GM19035 (cell line): ENCODE results near the gene KNCN.

ENCODE experiments used
- ATAC-seq: cut with Tn5 transposase; IDR thresholded peaks from one replicate; pipeline ENCODE4 v1.9.1; 2021; ENCODE audit not compliant: unreplicated experiment

The KNCN gene

DNA sequence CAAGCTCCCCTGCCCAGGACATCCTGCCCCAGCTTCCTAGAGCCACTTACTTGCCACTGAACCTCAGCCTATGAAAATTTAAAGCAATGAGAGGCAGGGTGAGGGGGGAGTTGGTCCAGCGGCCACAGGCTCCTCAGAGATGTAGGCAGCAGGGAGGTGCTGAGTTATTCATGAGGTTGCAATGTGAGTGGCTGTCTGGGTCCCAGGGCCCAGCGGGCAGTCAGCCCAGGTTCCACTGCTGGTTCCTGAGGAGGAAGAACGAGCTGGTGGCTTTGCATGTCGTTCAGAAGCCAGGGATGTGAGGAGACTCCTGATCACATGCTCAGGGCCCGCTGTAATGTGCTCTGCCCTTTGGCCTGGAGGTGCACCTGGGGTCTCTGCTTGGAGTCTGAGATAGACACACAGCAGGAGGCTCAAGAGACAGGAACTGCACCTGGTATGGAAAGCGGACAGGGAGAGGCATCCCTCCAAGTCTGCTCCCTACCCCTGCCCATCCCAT lies at the start of gene KNCN:
Gene KNCN (minus strand): TSS at position 51 of the 499 bp plus-strand sequence. CDS start 432 bp downstream, outside the sequence.
- no peak for ATAC-seq

DNA sequence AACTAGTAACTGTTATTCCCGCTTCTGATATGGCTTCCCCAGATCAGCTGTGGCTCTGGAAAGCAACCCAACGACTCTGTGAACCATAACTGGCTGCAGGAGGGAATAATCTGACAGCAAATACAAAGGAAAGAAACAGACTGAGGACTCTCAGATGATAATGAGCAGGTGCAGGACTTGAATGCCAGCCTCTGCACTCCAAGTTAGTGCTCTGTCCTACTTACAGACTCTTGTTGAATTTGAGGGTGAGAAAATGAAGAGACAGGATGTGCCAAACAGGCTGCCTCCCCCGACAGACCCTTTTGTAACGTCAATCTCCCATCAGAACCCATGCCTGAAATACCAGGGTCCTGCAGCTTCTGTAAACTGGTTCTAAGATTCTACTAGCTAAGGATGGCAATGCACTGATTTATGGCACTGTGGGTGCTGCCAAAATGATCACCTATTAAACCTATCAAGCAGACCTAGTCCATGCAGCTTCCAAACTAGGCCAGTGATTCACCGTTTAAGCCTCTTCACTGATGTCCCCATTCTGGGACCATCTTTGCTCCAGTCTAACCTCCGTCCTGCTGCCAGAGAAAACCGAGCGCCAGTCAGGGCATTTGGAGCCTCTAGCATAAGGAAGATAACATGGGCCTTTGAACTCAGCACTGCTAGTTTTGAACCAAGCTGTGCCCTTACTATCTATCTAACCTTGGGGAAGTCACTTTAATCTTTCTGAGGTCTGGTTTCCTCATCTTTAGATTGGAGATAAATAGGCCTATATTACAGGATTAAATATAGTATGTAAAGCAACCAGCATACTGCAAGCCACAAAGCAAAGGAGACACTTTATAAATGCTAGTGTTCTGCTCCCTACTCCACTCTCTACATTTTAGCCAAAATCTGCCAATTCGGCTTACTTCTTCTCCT lies 47.9 kb upstream of the KNCN start:
- no peak for ATAC-seq

DNA sequence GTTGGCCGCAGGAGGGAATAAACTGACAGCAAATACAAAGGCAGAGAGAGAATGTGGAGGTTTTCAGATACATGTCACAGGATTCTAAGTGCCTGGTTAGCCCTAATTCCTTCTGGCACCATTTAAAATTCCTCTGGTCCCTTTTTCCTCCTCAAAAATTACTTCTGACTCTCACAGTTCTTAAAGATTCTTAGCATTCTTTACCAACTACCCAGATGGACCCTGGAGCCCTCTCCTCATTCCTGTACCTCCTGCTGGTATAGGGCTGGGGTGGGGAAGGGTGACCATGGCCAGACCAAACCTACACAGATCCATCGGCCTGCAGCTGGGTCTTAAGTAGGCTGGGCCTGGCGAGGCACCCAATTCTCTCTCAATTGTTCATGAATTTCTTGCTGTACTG lies 45.4 kb upstream of the KNCN start:
- ATAC-seq = no peak

DNA sequence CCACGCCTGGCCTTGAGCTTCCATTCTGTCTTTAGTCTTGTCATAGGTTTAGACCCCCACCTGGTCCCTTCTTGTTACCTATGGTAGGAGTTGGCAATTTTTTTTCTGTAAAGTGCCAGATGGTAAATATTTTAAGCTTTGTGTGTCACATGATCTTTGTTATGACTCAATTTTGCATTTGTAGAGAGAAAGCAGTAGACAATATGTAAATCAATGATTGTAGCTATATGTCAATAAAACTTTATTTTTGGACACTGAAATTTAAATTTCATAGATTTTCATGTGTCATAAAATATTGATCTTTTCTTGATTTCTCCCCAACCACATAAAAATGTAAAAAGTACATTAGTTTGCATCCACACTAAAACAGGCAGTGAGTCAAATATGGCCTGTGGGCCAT lies 44.6 kb upstream of the KNCN start:
- ATAC-seq = no peak

DNA sequence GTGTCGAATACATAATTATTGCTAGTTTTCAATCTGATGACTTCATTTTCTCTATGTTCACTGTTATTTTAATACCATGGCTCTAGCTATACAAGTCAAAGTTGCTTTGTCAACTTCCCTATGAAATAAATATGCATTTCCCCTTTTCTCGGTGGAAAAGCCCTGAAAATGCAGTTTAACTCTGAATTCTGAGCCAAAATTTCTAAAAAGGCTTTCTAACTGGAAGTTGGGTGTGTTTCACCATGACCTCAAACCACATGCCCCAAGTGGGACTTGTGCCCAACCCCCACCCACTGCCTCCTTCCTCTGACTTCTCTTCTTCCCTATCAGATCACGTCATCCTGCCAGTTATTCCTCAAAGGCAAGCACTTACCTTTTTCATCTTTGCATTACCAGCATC lies 43.7 kb upstream of the KNCN start:
- ATAC-seq = no peak

DNA sequence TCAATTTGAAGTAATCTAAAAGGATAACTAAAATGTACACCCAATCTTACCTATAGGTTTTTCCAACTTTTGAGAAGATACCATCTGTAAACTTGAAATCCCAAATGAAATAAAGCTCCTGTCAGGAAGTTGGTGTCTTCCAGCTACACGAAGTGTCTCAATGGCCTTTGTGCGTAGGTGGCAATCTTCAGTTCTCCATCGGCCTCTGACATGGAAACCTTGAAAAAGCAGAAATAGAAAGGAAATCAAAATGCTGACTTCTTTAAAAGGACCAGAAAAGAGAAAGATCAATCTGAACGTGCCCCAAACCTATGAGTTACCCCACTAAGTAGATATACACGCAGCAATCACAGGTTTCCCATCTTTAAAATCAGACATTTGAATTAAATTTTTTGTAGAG lies 42.6 kb upstream of the KNCN start:
- no peak for ATAC-seq

DNA sequence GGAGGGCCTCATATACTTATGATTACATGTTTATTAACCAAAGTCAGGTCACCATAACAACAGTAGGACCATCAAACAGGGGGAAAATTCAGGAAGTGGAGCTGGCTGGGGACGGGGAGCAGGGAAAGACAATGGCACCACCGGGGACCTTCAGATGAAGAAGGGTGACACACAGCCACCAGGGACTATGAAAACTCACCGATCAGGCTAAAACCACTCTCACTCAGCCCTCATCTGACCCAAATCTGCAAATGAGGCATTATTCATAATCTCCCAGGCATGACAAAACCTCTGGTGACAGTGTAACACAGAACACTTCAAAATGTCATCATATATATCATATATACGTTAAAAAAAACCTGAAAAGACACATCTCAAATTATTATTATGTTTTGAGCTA lies 41.4 kb upstream of the KNCN start:
- no peak for ATAC-seq

DNA sequence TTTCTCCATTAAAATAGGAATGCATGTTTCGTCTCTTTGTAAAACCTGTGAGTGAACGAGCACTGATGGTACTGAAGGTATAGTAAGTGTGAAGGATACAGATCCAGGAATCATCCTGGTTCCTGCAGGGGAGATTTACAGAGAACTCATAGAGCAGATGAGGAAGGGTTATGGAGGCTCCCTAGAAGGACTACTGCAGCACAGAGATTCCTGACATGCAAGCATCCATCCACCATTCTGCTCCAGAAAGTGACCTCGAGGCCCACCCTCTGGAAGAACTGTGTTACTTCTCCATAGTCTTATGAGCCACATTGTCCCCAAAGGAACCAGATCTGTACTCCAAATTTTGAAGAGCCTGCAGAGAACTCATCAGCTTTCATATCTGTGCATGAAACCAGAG lies 38.1 kb upstream of the KNCN start:
- ATAC-seq = no peak

DNA sequence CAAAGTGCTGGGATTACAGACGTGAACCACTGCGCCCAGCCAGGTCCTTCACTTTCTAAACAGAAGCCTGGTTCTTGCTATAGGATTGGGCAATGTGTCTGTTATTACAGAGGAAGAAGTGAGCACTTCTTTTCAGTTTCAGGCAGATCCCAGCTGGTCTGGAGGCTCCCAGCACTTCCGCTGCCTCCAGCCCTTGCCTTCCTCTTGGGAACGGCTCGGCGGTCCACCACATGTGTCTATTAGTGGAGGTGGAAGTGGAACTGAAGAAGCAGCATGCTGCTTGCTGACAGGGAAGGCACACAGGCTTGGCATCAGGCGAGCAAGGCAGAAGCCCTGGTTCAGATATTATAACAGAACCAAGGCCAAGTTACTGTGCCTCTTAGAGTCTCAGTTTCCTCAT lies 35.6 kb upstream of the KNCN start:
- ATAC-seq = no peak

DNA sequence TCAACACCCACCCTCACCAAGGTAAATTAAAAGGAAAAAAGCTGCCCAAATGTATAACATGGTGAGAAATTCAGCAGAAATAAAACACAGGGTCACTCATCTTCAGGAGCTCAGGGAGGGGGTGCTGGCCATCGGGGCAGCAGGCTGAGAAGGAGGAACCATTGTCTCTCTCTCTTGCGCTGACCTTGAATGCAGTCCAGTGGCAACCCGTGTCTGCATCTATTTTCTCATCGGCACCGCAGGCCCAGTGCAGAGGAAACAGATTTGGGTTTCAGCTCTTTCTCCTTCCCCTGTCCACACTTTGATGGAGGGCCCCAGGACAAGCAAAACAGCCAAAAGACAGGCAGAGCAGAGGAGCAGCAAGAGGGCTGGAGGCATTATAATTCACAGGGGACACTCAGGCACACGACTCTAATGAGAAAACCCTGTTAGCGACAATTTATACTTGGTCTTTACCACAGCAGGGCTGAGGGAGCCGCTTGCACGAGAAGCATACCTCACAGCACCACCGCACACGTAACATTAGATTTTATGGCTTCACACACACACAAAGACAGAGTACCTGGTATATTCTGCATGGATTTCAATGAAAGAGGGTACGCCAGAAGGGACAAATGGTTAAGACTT lies 34.0 kb upstream of the KNCN start:
- no peak for ATAC-seq

DNA sequence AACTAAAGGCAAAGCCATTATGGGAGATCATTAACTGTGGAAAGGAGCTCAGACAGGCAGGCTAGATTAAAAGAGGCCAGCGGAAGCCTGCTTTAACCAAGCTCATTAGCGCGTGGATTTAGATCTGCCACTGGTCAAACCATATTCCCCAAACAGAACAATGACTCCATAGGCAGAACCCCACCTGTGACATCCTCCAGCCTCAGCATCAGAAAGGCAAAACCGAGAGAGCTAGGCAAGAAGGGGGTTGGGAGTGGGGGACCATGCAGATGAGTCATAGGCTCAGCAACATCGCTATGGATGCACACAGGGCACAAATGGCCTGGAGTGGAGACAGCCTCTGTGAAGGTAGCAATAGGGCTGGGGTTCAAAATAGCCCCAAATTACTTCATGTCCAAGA lies 32.0 kb upstream of the KNCN start:
- ATAC-seq = no peak

DNA sequence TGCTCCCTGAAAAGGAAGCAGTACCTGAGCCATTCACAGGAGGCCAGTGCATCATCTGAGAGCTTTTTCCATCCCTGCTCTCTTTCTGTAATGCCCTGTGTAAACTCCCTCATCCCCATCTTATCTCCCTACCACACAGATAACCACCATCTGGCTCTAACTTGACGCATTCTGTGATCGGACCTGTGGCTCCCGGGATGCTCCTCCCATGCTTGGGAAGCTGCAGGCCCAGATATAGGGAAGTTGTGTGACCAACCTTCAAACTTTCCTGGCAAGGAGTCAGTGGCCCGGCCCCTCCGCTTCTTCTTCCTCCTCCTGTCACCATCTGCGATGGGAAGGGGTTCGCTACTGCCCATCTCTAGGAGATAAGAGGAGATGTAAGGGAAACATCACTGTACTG lies 31.5 kb upstream of the KNCN start:
- ATAC-seq = no peak

DNA sequence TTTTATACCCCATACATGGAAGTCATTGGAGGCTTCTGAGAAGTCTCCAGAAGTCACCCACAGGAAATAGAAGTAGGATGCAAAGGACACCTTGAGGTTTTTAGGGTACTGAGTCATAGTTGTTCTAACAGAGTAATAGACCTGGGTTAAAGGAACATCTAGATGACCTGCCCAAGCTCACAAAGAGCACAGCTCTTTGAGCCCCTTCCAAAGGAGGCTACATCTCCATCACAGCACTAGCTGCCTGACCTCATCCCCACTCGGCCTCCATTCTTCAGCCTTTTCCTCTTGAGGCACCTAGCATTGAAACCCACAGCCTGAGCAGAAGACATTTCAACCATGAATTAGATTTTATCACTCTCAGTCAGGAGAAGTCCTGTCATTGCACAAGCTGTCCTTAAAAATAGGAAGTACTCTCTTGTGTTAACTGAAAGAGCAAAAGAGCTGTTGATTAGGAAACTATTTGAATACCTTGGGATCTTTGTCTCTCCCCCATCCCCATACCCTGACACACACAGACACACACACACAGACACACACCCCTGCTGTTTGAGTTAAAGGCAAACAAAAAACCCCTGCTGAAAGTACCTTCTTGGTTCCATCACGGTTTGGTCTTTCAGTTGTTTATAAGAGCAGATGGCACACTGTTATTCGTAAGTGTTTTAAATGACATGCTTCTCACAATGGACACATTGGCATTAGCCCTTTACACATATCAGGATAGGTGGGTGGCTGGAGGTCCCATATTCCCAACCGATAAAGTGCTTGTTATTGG lies 30.4 kb upstream of the KNCN start:
- no peak for ATAC-seq

DNA sequence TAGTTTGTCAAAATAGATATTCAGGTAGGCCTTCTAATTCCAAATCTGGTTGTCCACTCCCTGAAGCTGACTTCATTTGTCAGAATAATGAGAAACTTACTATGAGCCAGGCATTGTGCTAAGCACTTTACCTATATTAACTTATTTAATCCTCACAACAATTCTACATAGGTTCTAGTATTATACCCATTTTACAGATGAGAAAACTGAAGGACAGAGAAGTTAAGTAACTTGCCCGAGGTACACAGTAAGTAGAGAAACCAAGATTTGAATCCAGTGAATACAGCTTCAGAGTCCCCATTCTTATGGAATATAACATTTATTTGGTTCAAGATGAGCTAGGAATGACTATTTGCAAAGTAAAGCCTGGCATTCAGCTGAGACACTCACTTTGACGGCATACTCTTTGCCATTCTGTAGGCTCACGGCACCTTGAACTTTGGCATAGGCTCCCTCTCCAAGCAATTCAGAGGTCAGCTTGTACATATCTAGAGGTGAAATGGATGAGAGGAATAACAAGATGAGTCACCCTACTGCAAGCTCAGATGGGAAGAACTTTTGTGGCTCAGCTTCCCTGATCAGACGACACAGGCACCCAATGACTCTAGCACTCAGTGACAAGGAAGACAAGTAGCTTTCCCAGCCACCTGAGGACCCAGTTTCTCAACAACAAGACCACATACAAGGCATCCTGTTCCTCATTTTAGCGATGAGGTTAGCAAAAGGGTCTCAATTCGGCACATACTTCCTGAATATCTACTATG lies 28.9 kb upstream of the KNCN start:
- ATAC-seq = no peak

DNA sequence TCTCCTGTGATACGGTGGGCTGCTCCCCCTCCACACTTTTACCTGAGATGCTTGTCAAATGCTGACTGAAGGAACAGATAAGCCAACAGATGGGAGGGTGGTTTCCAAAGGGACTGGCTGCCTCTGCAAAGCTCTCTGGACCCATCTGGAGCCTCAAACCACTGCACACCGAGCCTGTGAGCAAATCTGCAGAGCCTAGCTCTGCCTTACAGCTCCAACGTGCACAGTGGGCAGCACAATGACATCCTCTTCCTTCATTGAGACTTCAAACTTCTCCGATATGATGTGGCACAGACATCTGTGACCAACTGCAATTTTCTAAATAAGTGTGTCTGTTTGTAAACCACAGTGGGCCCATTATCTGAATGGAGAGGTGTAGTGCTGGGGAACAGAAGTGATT lies 26.2 kb upstream of the KNCN start:
- ATAC-seq = no peak

DNA sequence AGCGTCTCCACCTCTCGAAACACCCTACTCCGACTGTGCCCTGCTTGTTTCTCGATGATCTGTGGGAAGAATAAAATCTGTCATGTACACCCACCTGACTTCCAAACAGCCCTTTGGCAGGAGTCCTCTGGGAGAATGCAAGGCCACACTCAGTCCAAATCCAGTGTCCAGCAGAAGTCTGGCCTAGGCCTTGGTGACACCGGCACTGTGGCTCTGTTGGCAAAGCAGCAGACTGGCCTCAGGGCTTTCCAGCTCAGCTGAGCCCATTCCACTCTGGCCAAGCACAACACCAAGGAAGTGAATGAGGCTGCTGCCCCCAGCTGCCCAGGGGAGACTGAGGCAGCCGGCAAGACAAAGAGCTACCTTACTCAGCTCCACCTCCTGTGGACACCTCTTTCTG lies 25.1 kb upstream of the KNCN start:
- no peak for ATAC-seq

DNA sequence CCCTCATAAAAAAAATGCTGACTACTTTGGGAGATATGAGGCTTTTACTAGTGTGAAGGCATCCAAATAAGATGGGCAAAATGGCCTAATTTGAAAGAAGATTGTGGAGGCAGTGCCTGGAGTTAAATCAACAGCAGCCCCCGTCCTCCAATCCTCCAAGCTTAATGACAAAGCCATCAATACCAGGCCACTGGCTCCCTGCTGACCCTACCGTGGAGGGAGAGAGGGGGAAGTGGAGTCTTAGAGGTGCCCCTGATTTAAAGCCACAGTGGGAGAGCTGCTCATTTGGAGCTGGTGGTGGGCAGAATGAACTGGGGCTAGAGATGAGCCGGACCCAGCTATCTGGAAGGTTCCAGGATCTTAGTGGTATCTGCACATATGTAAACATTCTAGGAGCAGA lies 24.3 kb upstream of the KNCN start:
- no peak for ATAC-seq

DNA sequence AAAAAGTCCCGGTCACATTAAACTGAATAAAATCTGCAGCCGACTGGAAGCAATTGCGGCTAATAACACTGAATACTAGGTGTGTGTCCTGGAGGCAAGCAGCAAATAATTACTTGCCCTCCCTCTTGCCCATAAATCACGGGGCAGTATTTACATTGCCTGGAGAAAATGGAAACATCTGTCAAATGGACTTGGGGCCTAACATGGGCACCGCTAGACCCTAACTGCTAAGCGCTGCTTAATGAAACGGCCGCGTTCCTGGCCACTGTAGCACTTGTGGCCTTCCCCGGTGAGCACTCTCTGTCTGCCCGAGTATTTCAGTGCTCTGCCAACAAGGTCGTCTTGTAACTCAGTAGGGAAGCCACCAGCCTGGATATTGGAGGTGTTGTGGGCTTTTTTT lies 23.9 kb upstream of the KNCN start:
- no peak for ATAC-seq

DNA sequence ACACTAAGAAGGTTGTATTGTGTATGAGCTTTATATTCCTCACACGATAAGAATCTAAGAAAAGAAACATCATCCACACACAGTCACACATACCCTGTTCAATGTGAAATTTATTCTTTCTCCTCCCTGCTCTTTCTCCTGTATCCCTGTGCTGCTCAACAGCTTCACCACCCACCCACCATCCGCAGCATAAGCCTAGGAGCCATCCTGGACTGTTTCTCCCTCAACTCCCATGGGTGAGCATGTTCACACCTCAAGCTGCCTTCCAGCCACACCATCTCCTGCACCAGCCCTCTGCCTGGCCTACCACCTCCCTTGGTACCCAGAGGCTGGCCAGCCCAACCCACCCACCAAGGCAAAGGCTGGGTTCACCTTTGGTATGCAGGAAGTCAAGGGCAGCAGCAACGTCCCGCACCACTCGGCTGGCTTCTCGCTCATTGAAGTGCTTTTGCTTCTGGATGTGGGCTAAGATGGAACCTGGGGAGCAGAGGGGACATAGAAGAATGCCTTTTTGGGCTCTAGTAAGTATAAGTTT lies 20.3 kb upstream of the KNCN start:
- ATAC-seq = no peak

DNA sequence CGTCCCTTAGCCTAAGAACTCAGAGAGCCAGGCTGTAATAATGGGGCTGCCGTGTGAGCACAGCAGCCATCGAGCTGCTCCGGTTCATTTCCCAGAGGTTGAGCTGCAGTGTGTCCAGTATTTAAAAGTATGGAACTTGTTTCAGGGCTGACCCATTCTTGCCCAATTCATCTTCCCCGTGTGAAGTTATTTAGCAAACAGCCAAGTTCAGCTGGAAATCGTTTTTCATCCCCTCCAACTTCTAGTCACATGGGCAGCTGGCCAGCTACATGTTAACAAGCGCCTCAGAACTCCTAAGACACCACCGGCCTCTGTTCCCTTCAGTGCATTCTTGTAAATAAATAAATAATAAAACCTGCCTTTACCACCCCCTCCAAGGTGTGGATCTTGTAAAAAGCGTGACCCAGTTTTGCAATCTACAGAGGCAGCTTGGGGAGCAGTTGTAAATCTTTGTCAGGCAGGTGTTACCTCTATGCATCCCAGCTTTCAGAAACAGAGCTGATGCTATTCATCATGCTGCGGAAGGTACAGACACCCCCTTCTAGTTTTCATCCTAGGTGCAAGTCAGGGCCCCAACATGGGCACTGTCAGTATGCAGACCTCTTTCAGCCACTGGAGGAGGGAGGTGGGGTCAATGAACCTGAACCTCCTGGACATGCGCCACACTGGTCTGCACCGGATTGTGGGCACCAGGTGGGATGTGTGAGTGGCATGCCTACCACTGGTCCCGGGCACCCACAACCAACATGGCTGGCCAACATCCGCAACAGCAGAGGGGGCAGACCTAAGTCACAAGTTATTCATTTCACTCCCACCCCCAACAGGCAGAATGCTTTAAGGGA lies 18.7 kb upstream of the KNCN start:
- no peak for ATAC-seq
